H1 (cell line): Measurements from ENCODE around the gene CD59. TPM values are rescaled to one million over a fixed set of nuclear protein-coding genes. Genes with fewer than 3 reads are reported as not detected.

Experiments used
- EGR1 ChIP-seq: IDR thresholded peaks from 2 replicates; pipeline ENCODE4 v1.6.1; 2011; ENCODE audit warnings: low read depth, low read length, borderline replicate concordance
- JUN ChIP-seq: IDR thresholded peaks from 2 replicates; pipeline ENCODE4 v1.6.1; 2011; ENCODE audit warnings: low read depth, mild to moderate bottlenecking, improper control_type of control experiment, low read length
- SRF ChIP-seq: IDR thresholded peaks from 2 replicates; pipeline ENCODE4 v1.6.1; 2011; ENCODE audit warnings: mild to moderate bottlenecking, low read depth, low read length, moderate library complexity
- TBP ChIP-seq: IDR thresholded peaks from 2 replicates; pipeline ENCODE4 v1.6.1; 2011; ENCODE audit warnings: low read depth, low read length, improper control_type of control experiment
- polyA plus RNA-seq, 7 experiments: library from polyadenylated mRNA; depleted of rRNA in 3 of 7; stranded (reverse) in 5 of 7; unstranded in 2 of 7; fragments of >200 nt in 5 of 7; fragments of 200-250 nt in 2 of 7; gene quantifications; 1 replicate in 5 of 7; 2 replicates in 1 of 7; 4 replicates in 1 of 7; pipeline versions ENCODE4 v1.2.1 to v1.2.3, GENCODE V29; 2011 to 2013; ENCODE audit warnings: missing spikeins in 2 of 7, mixed read lengths in 2 of 7
- total RNA-seq: library from RNA; stranded (reverse); fragmentation: NEBNext Ultra II Directional; extraction: Animal tissue kit (Norgen Biotek cat#: 25700); gene quantifications from 2 replicates; pipeline ENCODE4 v1.2.1, GENCODE V29; 2021
- TF ChIP-seq, protein P1 (sequence below): fragments of 300-600 bp; sonication (generic); IDR thresholded peaks from 2 replicates; pipeline ENCODE4 v1.7.1; 2012; ENCODE audit warnings: low read length, moderate library complexity, mild to moderate bottlenecking, inconsistent platforms; ENCODE audit not compliant: insufficient replicate concordance

Gene CD59
- total and polyA plus RNA-seq, 2 of the 8 experiments (the other 6 are each of a cell fraction or from before 2014, with no cell fraction given) = 63.1 to 90.3 TPM

GRCh38 chr11:33721426-33721825, 14.8 kb downstream of the CD59 start (continued):
- TF ChIP-seq, protein P1, sequence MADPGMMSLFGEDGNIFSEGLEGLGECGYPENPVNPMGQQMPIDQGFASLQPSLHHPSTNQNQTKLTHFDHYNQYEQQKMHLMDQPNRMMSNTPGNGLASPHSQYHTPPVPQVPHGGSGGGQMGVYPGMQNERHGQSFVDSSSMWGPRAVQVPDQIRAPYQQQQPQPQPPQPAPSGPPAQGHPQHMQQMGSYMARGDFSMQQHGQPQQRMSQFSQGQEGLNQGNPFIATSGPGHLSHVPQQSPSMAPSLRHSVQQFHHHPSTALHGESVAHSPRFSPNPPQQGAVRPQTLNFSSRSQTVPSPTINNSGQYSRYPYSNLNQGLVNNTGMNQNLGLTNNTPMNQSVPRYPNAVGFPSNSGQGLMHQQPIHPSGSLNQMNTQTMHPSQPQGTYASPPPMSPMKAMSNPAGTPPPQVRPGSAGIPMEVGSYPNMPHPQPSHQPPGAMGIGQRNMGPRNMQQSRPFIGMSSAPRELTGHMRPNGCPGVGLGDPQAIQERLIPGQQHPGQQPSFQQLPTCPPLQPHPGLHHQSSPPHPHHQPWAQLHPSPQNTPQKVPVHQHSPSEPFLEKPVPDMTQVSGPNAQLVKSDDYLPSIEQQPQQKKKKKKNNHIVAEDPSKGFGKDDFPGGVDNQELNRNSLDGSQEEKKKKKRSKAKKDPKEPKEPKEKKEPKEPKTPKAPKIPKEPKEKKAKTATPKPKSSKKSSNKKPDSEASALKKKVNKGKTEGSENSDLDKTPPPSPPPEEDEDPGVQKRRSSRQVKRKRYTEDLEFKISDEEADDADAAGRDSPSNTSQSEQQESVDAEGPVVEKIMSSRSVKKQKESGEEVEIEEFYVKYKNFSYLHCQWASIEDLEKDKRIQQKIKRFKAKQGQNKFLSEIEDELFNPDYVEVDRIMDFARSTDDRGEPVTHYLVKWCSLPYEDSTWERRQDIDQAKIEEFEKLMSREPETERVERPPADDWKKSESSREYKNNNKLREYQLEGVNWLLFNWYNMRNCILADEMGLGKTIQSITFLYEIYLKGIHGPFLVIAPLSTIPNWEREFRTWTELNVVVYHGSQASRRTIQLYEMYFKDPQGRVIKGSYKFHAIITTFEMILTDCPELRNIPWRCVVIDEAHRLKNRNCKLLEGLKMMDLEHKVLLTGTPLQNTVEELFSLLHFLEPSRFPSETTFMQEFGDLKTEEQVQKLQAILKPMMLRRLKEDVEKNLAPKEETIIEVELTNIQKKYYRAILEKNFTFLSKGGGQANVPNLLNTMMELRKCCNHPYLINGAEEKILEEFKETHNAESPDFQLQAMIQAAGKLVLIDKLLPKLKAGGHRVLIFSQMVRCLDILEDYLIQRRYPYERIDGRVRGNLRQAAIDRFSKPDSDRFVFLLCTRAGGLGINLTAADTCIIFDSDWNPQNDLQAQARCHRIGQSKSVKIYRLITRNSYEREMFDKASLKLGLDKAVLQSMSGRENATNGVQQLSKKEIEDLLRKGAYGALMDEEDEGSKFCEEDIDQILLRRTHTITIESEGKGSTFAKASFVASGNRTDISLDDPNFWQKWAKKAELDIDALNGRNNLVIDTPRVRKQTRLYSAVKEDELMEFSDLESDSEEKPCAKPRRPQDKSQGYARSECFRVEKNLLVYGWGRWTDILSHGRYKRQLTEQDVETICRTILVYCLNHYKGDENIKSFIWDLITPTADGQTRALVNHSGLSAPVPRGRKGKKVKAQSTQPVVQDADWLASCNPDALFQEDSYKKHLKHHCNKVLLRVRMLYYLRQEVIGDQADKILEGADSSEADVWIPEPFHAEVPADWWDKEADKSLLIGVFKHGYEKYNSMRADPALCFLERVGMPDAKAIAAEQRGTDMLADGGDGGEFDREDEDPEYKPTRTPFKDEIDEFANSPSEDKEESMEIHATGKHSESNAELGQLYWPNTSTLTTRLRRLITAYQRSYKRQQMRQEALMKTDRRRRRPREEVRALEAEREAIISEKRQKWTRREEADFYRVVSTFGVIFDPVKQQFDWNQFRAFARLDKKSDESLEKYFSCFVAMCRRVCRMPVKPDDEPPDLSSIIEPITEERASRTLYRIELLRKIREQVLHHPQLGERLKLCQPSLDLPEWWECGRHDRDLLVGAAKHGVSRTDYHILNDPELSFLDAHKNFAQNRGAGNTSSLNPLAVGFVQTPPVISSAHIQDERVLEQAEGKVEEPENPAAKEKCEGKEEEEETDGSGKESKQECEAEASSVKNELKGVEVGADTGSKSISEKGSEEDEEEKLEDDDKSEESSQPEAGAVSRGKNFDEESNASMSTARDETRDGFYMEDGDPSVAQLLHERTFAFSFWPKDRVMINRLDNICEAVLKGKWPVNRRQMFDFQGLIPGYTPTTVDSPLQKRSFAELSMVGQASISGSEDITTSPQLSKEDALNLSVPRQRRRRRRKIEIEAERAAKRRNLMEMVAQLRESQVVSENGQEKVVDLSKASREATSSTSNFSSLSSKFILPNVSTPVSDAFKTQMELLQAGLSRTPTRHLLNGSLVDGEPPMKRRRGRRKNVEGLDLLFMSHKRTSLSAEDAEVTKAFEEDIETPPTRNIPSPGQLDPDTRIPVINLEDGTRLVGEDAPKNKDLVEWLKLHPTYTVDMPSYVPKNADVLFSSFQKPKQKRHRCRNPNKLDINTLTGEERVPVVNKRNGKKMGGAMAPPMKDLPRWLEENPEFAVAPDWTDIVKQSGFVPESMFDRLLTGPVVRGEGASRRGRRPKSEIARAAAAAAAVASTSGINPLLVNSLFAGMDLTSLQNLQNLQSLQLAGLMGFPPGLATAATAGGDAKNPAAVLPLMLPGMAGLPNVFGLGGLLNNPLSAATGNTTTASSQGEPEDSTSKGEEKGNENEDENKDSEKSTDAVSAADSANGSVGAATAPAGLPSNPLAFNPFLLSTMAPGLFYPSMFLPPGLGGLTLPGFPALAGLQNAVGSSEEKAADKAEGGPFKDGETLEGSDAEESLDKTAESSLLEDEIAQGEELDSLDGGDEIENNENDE = no peak
- no peak for TF ChIP-seq SRF
- TF ChIP-seq EGR1 = no peak
- TF ChIP-seq TBP = no peak
- TF ChIP-seq JUN = no peak
- TF ChIP-seq, all 59 proteins: peak for 0
